Erythroblast (primary cell): ENCODE measurements around the gene LDLRAD4.

Experiments
- GATA1 ChIP-seq: IDR thresholded peaks from 2 replicates; pipeline ENCODE4 v1.6.1; 2011; ENCODE audit warnings: low read depth, mild to moderate bottlenecking, control low read depth, low read length, moderate library complexity
- POLR2A ChIP-seq: IDR thresholded peaks from 2 replicates; pipeline ENCODE4 v1.6.1; 2011; ENCODE audit warnings: mild to moderate bottlenecking, low read length

DNA sequence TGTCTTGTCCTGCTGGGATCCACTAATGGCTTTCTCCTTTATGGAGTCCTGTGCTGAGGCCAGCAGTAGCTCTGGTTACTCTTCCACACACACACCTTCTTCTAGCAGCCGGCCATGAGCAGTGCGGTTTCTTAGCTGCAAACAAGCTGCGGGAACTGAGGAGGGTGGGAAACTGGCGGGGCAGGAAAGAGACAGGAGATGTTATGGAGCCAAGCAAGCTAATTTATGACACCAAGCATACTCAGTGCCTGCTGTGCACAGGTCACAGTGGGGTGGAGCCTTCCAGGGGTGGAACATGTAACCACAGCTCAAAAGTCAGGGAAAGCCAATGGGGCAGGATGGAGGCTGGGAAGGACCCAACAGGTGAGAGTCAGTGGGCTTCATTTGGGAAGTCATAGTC, 327.0 kb downstream of the LDLRAD4 start:
- TF ChIP-seq POLR2A (no peak), GATA1 (no peak)
